Esophagus (tissue), 2 donors: Measurements from ENCODE around the gene ZNF324. TPM values are rescaled to one million over a fixed set of nuclear protein-coding genes. Genes with fewer than 3 reads are reported as not detected.
"Not testable (repeated sequence)": the region's sequence is repeated elsewhere in the genome, so short reads cannot be mapped to it uniquely, and the experiment has no call there.

Experiments
- H3K27ac ChIP-seq, 2 donors: one replicate each; pipeline ENCODE4 v1.5.1; 2013; ENCODE audit warnings: low read depth in 2 of 2, mild to moderate bottlenecking in 2 of 2, inconsistent platforms in 1 of 2, low read length in 1 of 2, moderate library complexity in 1 of 2
- H3K27me3 ChIP-seq, 2 donors: one replicate each; pipeline ENCODE4 v1.6.1; 2013; ENCODE audit warnings: low read length in 2 of 2, control low read depth in 1 of 2, mild to moderate bottlenecking in 1 of 2; ENCODE audit not compliant: insufficient read depth in 2 of 2, control insufficient read depth in 1 of 2
- H3K36me3 ChIP-seq, 2 donors: one replicate each; pipeline ENCODE4 v1.6.1; 2013; ENCODE audit warnings: low read length in 1 of 2; ENCODE audit not compliant: control insufficient read depth in 2 of 2, insufficient read depth in 2 of 2
- H3K4me1 ChIP-seq, 2 donors: one replicate each; pipeline ENCODE4 v1.6.1; 2013; ENCODE audit warnings: low read length in 1 of 2; ENCODE audit not compliant: control insufficient read depth in 2 of 2, insufficient read depth in 2 of 2
- H3K4me3 ChIP-seq, 2 donors: one replicate each; pipeline ENCODE4 v1.5.1; 2013; ENCODE audit warnings: low read length in 2 of 2, mild to moderate bottlenecking in 2 of 2, low read depth in 1 of 2, moderate library complexity in 1 of 2
- H3K9me3 ChIP-seq, 2 donors: one replicate each; pipeline ENCODE4 v1.6.1; 2013; ENCODE audit warnings: mild to moderate bottlenecking in 2 of 2, low read depth in 1 of 2, low read length in 1 of 2, moderate library complexity in 1 of 2; ENCODE audit not compliant: control insufficient read depth in 2 of 2, insufficient read depth in 1 of 2
- WGBS, 2 donors: extraction: QIAGEN DNeasy Blood & Tissue Kit; methylation state at CpG; one replicate each; pipeline ENCODE4 v1.1.7; 2013; 5-methylcytosine and 5-hydroxymethylcytosine counted together
- polyA plus RNA-seq, 2 donors: library from polyadenylated mRNA; stranded (reverse); fragments of 200-250 nt; gene quantifications; one replicate each; pipeline ENCODE4 v1.2.3, GENCODE V29; 2013
- donor health status: healthy with polysubstance abuse.
- donor health status: Bipolar disorder and iron deficiency.

Gene ZNF324
- polyA plus RNA-seq, 2 donors, result 5.1 to 5.6 TPM

- no peaks in the 10 kb centered on the region for H3K27me3 ChIP-seq
- H3K4me3 ChIP-seq, result no peak overlapping the region
- H3K9me3 ChIP-seq, result no peaks in the 10 kb centered on the region
- WGBS, 2 donors, result 89% methylated on average over 7 of the region's 7 CpGs
- H3K27ac ChIP-seq, result no peak overlapping the region
- peaks cover 0 to 15% of the 10 kb centered on the region in 2 donors for H3K36me3 ChIP-seq
- H3K4me1 ChIP-seq, result peaks cover 12 to 13% of the 10 kb centered on the region in 2 donors
Observed at GRCh38 chr19:58479303-58479702, 12.4 kb downstream of the ZNF324 start.

GRCh38 chr19:58479736-58480480, 13.0 kb downstream of the ZNF324 start:
- H3K9me3 ChIP-seq, result no peaks in the 10 kb centered on the region
- H3K36me3 ChIP-seq, result peaks cover 0 to 15% of the 10 kb centered on the region in 2 donors
- H3K27ac ChIP-seq, result no peak overlapping the region
- peaks cover 12 to 13% of the 10 kb centered on the region in 2 donors for H3K4me1 ChIP-seq
- 88 to 90% methylated on average over 27 to 28 of the region's 28 CpGs for WGBS, 2 donors
- no peaks in the 10 kb centered on the region for H3K27me3 ChIP-seq
- H3K4me3 ChIP-seq, result no peak overlapping the region

GRCh38 chr19:58480481-58480830, 13.6 kb downstream of the ZNF324 start:
- 93 to 94% methylated on average over 20 of the region's 20 CpGs for WGBS, 2 donors

GRCh38 chr19:58480831-58481230, 14.0 kb downstream of the ZNF324 start:
- 80 to 87% methylated on average over 2 of the region's 2 CpGs for WGBS, 2 donors
- Histone ChIP-seq H3K9me3 (no peaks in the 10 kb centered on the region), H3K27ac (no peak overlapping the region), H3K27me3 (no peaks in the 10 kb centered on the region), H3K4me3 (no peak overlapping the region), H3K4me1 (peaks cover 10 to 12% of the 10 kb centered on the region in 2 donors), H3K36me3 (peaks cover 0 to 15% of the 10 kb centered on the region in 2 donors)

More at GRCh38 chr19:58480481-58480830, 13.6 kb downstream of the ZNF324 start:
- Histone ChIP-seq H3K4me3 (no peak overlapping the region), H3K27me3 (no peaks in the 10 kb centered on the region), H3K9me3 (no peaks in the 10 kb centered on the region), H3K27ac (no peak overlapping the region), H3K36me3 (peaks cover 0 to 15% of the 10 kb centered on the region in 2 donors), H3K4me1 (peaks cover 10 to 12% of the 10 kb centered on the region in 2 donors)

- peaks cover 0 to 2% of the 10 kb centered on the region in 2 donors for H3K4me1 ChIP-seq
- peaks cover 0 to 13% of the 10 kb centered on the region in 2 donors for H3K36me3 ChIP-seq
- no peaks in the 10 kb centered on the region for H3K9me3 ChIP-seq
- 83 to 86% methylated on average over 7 of the region's 7 CpGs for WGBS, 2 donors
- H3K27ac ChIP-seq, result no peak overlapping the region
- no peak overlapping the region for H3K4me3 ChIP-seq
- no peaks in the 10 kb centered on the region for H3K27me3 ChIP-seq
Observed at GRCh38 chr19:58482372-58482771, 15.5 kb downstream of the ZNF324 start.

GRCh38 chr19:58483776-58484175, 16.9 kb downstream of the ZNF324 start:
- Histone ChIP-seq H3K4me1 (peaks cover 0 to 3% of the 10 kb centered on the region in 2 donors), H3K9me3 (no peaks in the 10 kb centered on the region), H3K36me3 (peaks cover 0 to 11% of the 10 kb centered on the region in 2 donors), H3K4me3 (no peak overlapping the region), H3K27me3 (no peaks in the 10 kb centered on the region), H3K27ac (no peak overlapping the region)
- WGBS, 2 donors, result 74 to 77% methylated on average over 2 of the region's 2 CpGs

- not testable (repeated sequence) for H3K27ac ChIP-seq, H3K27me3 ChIP-seq, H3K4me1 ChIP-seq, H3K9me3 ChIP-seq, H3K4me3 ChIP-seq
- 85 to 91% methylated on average over 5 of the region's 5 CpGs for WGBS, 2 donors
- H3K36me3 ChIP-seq, result peaks cover 0 to 11% of the 10 kb centered on the region in 2 donors
Observed at GRCh38 chr19:58484349-58484748, 17.5 kb downstream of the ZNF324 start.

GRCh38 chr19:58491393-58491792, 24.5 kb downstream of the ZNF324 start:
- Histone ChIP-seq H3K4me1 (peaks cover 0 to 3% of the 10 kb centered on the region in 2 donors), H3K4me3 (no peak overlapping the region), H3K36me3 (no peaks in the 10 kb centered on the region), H3K27ac (no peak overlapping the region), H3K9me3 (no peaks in the 10 kb centered on the region), H3K27me3 (no peaks in the 10 kb centered on the region)
- 86 to 92% methylated on average over 5 of the region's 5 CpGs for WGBS, 2 donors

GRCh38 chr19:58492265-58492664, 25.4 kb downstream of the ZNF324 start:
- Histone ChIP-seq H3K4me3 (no peak overlapping the region), H3K9me3 (no peaks in the 10 kb centered on the region), H3K27me3 (no peaks in the 10 kb centered on the region), H3K27ac (no peak overlapping the region), H3K4me1 (peaks cover 0 to 3% of the 10 kb centered on the region in 2 donors), H3K36me3 (no peaks in the 10 kb centered on the region)
- 87 to 92% methylated on average over 14 of the region's 14 CpGs for WGBS, 2 donors

- H3K27me3 ChIP-seq, result no peaks in the 10 kb centered on the region
- H3K9me3 ChIP-seq, result peaks cover 0 to 4% of the 10 kb centered on the region in 2 donors
- no peak overlapping the region for H3K4me3 ChIP-seq
- H3K36me3 ChIP-seq, result no peaks in the 10 kb centered on the region
- 79 to 83% methylated on average over 8 of the region's 8 CpGs for WGBS, 2 donors
- peaks cover 0 to 24% of the 10 kb centered on the region in 2 donors for H3K4me1 ChIP-seq
- H3K27ac ChIP-seq, result no peak overlapping the region
Observed at GRCh38 chr19:58497634-58498170, 30.8 kb downstream of the ZNF324 start.
